Transverse colon (tissue), 4 donors: ENCODE measurements around the gene TMEM163. TPM values are rescaled to one million over a fixed set of nuclear protein-coding genes. Genes with fewer than 3 reads are reported as not detected.

ENCODE experiments used
- DNase-seq: peaks from one replicate; pipeline ENCODE4 v3.0.0-alpha.2; 2019
- H3K27ac ChIP-seq, 4 donors: fragments of 200-600 bp; sonication (generic); 2 replicates each; pipeline ENCODE4 v1.5.1; 2016 to 2018; ENCODE audit warnings: inconsistent platforms in 4 of 4
- H3K27me3 ChIP-seq: fragments of 200-600 bp; sonication (generic); 2 replicates; pipeline ENCODE4 v1.5.1; 2017; ENCODE audit warnings: inconsistent platforms
- H3K36me3 ChIP-seq, 4 donors: fragments of 200-600 bp; sonication (generic); 2 replicates each; pipeline ENCODE4 v1.5.1; 2017 to 2019; ENCODE audit warnings: inconsistent platforms in 4 of 4
- H3K4me1 ChIP-seq, 4 donors: fragments of 200-600 bp; sonication (generic); 2 replicates each; pipeline ENCODE4 v1.5.1; 2017 to 2020; ENCODE audit warnings: inconsistent platforms in 4 of 4
- H3K4me3 ChIP-seq, 4 donors: fragments of 200-600 bp; sonication (generic); 1 replicate in 1 of 4; 2 replicates in 3 of 4; pipeline versions ENCODE4 v1.5.1 to v1.6.1; 2017 to 2019; ENCODE audit warnings: inconsistent platforms in 4 of 4
- H3K9me3 ChIP-seq, 2 donors: fragments of 200-600 bp; sonication (generic); 2 replicates each; pipeline ENCODE4 v1.5.1; 2017 to 2019; ENCODE audit warnings: inconsistent platforms in 2 of 2
- CTCF ChIP-seq, 5 experiments: fragments of 200-600 bp in 3 of 5; fragments of 450-650 bp in 2 of 5; sonication (generic) in 3 of 5; IDR thresholded peaks; 1 replicate in 2 of 5; 2 replicates in 3 of 5; pipeline ENCODE4 v1.5.1; 2016 to 2017; ENCODE audit warnings: antibody characterized with exemption in 5 of 5, inconsistent platforms in 3 of 5, mild to moderate bottlenecking in 2 of 5, moderate library complexity in 1 of 5
- EP300 ChIP-seq: sonication (generic); formaldehyde crosslinking; IDR thresholded peaks from one replicate; pipeline ENCODE4 v1.6.1; 2017; ENCODE audit warnings: antibody characterized with exemption, low read depth
- POLR2A ChIP-seq: fragments of 450-650 bp; IDR thresholded peaks from one replicate; pipeline ENCODE4 v1.6.1; 2016; ENCODE audit warnings: antibody characterized with exemption, mild to moderate bottlenecking, moderate library complexity
- POLR2AphosphoS5 ChIP-seq, 3 donors: sonication (generic); formaldehyde crosslinking; IDR thresholded peaks; one replicate each; pipeline ENCODE4 v1.6.1; 2016; ENCODE audit warnings: antibody characterized with exemption in 3 of 3
- WGBS, 2 donors: methylation state at CpG; one replicate each; pipeline ENCODE4 v1.1.5; 2018; ENCODE audit warnings: low coverage in 1 of 2; 5-methylcytosine and 5-hydroxymethylcytosine counted together
- in situ Hi-C, 4 donors: fragments of 200-750 bp; cut with MboI; loops; one replicate each; pipeline versions ENCODE4 v1.15.0 to v1.15.1; 2017; ENCODE audit warnings: low sequenced_read_pairs in 3 of 4, low pct_ligation_motif_present in 1 of 4, low pct_unique_long_range_greater_than_20kb in 1 of 4
- intact Hi-C: fragments of 100-400 bp; cut with DNase I; formaldehyde crosslinking; loops from one replicate; pipeline ENCODE4 v1.15.1; 2023; ENCODE audit warnings: low total_unique reads
- total RNA-seq, 4 donors: library from RNA; depleted of rRNA; stranded (reverse); fragments of >200 nt; gene quantifications; one replicate each; pipeline ENCODE4 v1.1.0, GENCODE V29; 2016

The TMEM163 gene
- total RNA-seq, 4 donors from 2014 or later: 0.48 TPM; not detected in 3

GRCh38 chr2:134469516-134470115 lies 249.2 kb downstream of the TMEM163 start:
- peaks cover 0 to 7% (median 0%) of the 10 kb centered on the region in 4 donors for H3K4me1 ChIP-seq
- no peaks in the 10 kb centered on the region for H3K36me3 ChIP-seq
- in situ Hi-C loops: loop anchor here in 3 of 4 donors (25.0 kb wide), 1 partner anchor 418 kb away; no protein-coding TSS in a partner anchor
- no peak overlapping the region for H3K4me3 ChIP-seq
- H3K27me3 ChIP-seq: no peaks in the 10 kb centered on the region
- intact Hi-C loops: no loop called here
- whole genome bisulfite sequencing, 2 donors: 95% methylated on average over 25 of the region's 25 CpGs; no CpG with 5 or more reads in 1 of the 2 donors
- no peaks in the 10 kb centered on the region for H3K9me3 ChIP-seq
- DNase-seq: no peak
- no peak for TF ChIP-seq CTCF (IDR thresholded peaks at IDR 0.05)
- TF ChIP-seq POLR2AphosphoS5 (IDR thresholded peaks at IDR 0.05): no peak
- TF ChIP-seq EP300: no peak
- no peak for TF ChIP-seq POLR2A
- H3K27ac ChIP-seq: no peak overlapping the region

- Histone ChIP-seq H3K4me3 (no peak overlapping the region), H3K36me3 (no peaks in the 10 kb centered on the region), H3K27me3 (no peaks in the 10 kb centered on the region), H3K9me3 (no peaks in the 10 kb centered on the region), H3K27ac (no peak overlapping the region), H3K4me1 (peaks cover 0 to 7% (median 0%) of the 10 kb centered on the region in 4 donors)
- DNase-seq: no peak
- in situ Hi-C loops: loop anchor here in 3 of 4 donors (25.0 kb wide), 1 partner anchor 419 kb away; no protein-coding TSS in a partner anchor
- intact Hi-C loops: no loop called here
- TF ChIP-seq POLR2A: no peak
- TF ChIP-seq EP300: no peak
- no peak for TF ChIP-seq POLR2AphosphoS5 (IDR thresholded peaks at IDR 0.05)
- no peak for TF ChIP-seq CTCF (IDR thresholded peaks at IDR 0.05)
- WGBS, 2 donors: 89% methylated on average over 12 of the region's 12 CpGs; no CpG with 5 or more reads in 1 of the 2 donors
Measured at GRCh38 chr2:134468776-134469175, 250.0 kb downstream of the TMEM163 start.

- in situ Hi-C loops: loop anchor here in 3 of 4 donors (25.0 kb wide), 1 partner anchor 419 kb away; no protein-coding TSS in a partner anchor
- no peak for DNase-seq
- no peaks in the 10 kb centered on the region for H3K27me3 ChIP-seq
- H3K9me3 ChIP-seq: no peaks in the 10 kb centered on the region
- TF ChIP-seq EP300 (no peak), POLR2AphosphoS5 (IDR thresholded peaks at IDR 0.05) (no peak), CTCF (IDR thresholded peaks at IDR 0.05) (no peak)
- H3K4me3 ChIP-seq: no peak overlapping the region
- intact Hi-C loops: no loop called here
- no peak overlapping the region for H3K27ac ChIP-seq
- peaks cover 0 to 7% (median 0%) of the 10 kb centered on the region in 4 donors for H3K4me1 ChIP-seq
- WGBS, 2 donors: 92% methylated on average over 2 of the region's 2 CpGs; no CpG with 5 or more reads in 1 of the 2 donors
- no peaks in the 10 kb centered on the region for H3K36me3 ChIP-seq
Measured at GRCh38 chr2:134468164-134468563, 250.6 kb downstream of the TMEM163 start.

DNA sequence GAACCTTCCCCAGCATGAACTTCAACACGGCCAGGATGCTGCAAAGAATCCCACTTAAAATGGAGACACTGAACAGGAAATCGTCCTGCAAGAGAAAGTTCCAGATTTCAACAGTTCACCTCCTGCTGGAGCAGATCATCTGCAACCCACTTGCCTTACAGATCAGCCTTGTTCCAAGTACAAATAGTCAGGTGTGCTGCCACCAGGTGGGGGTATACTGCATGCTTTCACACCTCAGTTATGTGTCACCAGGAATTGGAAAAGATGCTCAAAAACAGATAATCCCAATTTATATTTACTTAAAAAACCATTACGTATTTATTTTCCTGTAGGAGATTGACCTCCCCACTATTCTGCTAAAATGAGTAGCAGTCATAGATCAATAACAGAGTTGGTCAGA lies 252.7 kb downstream of the TMEM163 start:
- WGBS, 2 donors: 65 to 89% methylated on average over 1 to 3 of the region's 3 CpGs
- Histone ChIP-seq H3K4me3 (no peak overlapping the region), H3K27me3 (no peaks in the 10 kb centered on the region), H3K4me1 (peaks cover 0 to 7% (median 0%) of the 10 kb centered on the region in 4 donors), H3K9me3 (no peaks in the 10 kb centered on the region), H3K36me3 (no peaks in the 10 kb centered on the region), H3K27ac (no peak overlapping the region)
- no peak for TF ChIP-seq POLR2AphosphoS5 (IDR thresholded peaks at IDR 0.05)
- TF ChIP-seq POLR2A: no peak
- peak in 1 of 5 experiments; percentile 14 for TF ChIP-seq CTCF (IDR thresholded peaks at IDR 0.05)
- TF ChIP-seq EP300: no peak
- intact Hi-C loops (no loop called here), in situ Hi-C loops (loop anchor here in 3 of 4 donors (25.0 kb wide), 1 partner anchor 421 kb away; no protein-coding TSS in a partner anchor)
- DNase-seq: no peak
